ENCODE results near the gene MYO5B.

GRCh38 chr18:50172367-50172766 is 22.6 kb downstream of the MYO5B start:
- no peak for TF ChIP-seq CTCF (IDR thresholded peaks at IDR 0.05)
- TF ChIP-seq EZH2 (IDR thresholded peaks at IDR 0.05; ENCODE audit: borderline replicate concordance, insufficient read depth, low read depth, low read length, poor library complexity, severe bottlenecking), result no peak

All from B cell (primary cell).